ENCODE results near the gene ATXN1.
"Not testable (repeated sequence)": the region's sequence is repeated elsewhere in the genome, so short reads cannot be mapped to it uniquely, and the experiment has no call there.

ATXN1 gene

DNA sequence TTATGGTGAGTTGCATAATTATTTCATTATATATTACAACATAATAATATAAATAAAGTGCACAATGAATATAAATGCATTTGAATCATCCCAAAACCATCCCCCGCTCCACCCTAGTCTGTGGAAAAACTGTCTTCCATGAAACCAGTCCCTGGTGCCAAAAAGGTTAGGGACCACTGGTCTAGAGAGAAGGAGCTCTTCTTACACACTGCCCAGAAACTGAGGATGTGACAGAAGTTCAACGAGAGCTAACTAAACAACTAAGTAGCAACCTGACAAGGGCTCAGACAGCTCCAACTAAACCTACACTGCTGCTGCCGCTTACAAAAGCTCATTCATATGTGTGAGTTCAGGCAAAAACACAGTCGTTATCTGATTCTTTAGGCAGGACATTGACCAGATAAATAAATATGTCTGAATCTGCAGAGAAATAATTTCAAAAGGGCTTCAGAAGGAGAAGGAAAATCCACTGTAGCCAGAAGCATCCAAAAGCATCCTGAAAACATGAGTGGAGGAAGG lies 125.9 kb downstream of the ATXN1 start:
- no peak for DNase-seq

DNA sequence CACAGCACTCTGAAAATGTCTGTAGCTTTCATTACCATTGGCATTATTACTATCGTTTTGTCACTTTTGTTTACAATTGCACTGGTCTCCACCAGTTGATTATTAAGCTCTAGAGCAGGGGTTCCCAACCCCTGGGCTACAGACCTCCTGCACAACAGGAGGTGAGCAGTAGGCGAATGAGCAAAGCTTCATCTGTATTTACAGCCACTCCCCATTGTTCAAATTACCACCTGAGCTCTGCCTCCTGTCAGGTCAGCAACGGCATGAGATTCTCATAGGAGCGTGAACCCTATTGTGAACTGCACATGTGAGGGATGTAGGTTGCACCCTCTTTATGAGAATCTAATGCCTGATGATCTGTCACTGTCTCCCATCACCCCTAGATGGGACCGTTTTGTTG lies 126.4 kb downstream of the ATXN1 start:
- DNase-seq: no peak

DNA sequence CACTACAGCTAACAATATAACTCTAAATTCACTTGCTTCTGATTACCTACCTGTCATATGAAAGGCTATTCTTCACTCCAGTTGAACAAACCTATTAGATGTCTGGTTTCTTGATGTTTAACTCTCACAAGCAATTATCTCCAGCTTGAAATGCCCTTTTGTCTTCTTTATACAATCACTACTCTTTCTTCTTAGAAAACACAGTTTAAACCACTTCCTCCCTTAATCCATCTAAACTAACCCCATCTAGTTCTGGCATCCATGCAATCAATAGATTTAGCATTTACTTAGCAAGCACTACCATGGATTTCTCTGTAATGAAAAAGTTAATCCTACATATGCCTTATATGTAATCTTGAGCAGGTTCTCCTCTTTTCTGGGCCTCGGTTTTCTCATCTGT lies 127.3 kb downstream of the ATXN1 start:
- DNase-seq: no peak

DNA sequence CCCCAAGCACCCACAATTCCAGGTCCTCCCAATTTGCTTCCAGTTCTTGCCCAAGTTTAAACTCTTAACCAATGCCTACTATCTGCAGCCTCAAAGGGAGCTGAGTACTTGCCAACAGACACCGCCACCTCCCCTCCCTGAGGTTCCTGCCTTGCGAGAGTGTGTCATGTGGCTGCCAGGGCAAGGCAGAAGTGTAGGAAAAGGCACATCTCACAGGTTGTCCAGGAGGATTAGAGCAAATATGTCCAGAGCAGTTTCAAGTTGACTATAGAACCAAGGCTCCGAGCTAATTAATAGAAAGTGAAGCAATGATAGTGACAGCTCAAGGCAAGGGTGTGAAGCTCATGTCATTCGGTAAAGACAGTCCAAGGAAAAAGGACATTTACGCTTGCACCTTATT lies 127.8 kb downstream of the ATXN1 start:
- no peak for DNase-seq

DNA sequence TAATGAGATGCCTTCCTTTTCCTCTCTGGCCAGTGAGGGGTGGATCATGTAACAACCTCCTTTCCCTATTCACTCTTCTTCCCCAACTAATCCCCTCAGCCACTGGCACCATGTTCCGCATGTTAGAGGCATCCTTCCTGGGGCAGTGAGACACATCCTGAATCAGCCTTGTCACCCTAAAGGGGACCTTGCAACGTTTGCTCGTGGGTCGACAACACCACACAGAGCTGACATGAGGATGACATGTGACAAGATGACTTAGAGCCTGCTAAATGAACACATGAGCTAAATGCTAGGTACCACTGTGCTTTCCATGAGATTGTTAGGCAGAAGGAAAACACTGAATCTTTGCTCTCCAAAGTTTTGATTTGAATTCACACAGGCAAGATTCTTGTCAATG lies 129.2 kb downstream of the ATXN1 start:
- no peak for DNase-seq

DNA sequence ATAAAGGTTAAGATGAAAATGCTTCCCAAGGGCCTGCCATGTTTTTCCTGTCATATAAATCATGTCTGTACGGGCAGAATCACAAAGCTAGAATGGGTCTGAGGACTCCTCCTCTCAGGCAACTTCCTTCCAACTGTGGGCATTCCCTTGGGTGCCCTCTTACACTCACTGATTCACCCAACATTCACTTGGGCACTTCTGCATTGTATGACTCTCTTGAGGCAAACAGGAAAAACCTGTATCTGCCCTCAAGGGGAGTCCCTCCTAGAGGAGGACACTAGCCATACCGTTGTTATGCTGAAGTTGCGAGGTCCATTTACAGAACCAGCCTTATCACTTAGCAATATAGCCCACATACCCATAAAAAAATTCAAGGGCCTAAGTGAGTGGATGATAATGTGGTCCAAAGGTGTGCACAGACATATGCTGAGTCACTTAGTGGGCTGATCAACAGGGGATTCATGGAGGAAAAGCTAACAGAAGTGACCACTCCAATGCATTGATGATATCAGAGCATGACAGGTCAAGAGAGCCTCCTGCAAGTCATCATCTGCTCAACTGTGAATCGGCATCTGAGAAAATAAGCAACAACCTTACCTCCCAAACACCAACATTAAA lies 131.1 kb downstream of the ATXN1 start:
- DNase-seq: no peak

DNA sequence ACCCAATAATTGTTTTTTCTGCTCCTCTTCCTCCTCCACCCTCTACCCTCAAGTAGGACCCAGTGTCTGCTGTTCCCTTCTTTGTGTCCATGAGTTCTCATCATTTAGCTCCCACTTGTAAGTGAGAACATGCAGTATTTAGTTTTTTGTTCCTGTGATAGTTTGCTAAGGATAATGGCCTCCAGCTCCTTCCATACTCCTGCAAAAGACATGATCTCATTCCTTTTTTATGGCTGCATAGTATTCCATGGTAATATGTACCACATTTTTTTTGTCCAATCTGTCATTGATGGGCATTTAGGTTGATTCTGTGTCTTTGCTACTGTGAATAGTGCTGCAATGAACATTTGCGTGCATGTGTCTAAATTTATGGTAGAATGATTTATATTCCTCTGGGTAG lies 132.7 kb downstream of the ATXN1 start:
- DNase-seq: not testable (repeated sequence)

DNA sequence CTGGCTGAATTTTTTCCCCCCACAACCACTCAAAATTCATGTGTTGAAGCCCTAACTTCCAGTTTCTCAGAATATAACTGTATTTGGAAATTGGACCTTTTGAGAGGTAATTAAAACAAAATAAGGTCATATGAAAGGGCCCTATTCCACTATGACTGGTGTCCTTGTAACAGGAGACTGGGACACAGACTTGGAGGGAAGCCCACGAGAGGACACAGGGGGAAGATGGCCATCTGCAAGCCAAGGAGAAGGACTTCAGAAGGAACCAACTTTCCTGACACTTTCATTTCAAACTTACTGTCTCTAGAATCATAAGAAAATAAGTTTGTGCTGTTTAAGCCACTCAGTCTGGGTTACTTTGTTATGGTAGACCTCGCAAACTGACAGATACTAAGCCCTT lies 134.6 kb downstream of the ATXN1 start:
- DNase-seq: no peak

DNA sequence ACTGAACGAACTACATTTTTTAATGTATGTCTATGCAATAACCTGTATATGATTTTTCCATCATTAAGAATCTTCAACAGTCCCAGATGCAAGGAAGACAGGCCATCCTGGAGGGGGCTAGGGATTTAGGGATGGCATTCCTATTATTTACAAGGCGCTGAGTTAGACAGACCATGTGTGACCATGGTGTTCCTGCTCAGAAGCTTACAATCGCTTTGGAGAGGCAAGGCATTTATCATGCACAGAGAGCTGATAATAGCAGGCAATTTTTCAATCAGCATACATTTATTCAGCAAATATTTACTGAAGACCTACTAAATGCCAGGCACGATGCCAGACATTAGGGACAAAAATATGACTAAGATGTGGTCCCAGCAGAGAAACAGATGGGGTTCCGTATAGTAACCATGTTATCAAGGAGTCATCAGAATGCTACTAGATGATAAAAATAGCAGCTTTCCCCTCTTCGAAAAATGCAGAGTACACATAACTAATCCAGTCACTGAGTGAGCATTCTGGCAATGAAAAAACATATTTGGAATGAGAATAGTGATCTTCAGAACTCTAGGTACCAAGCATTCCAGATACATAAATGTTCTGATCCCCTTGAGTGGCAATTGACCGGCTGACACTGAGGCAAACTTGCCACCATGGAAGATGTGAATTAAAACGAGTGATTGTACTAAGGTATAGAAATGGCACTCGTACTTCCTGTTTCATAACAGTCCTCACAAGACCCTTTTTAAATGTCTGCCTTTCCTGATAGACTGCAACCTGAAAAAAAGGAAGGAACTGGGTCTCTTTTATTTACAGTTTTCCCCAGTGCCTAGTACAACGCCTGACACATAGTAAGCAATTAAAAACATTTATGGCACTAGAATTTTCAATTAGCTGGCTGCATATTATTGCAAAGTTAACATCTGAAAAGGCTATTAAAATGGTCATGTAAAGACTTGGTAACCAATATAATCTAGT lies 135.7 kb downstream of the ATXN1 start:
- no peak for DNase-seq

DNA sequence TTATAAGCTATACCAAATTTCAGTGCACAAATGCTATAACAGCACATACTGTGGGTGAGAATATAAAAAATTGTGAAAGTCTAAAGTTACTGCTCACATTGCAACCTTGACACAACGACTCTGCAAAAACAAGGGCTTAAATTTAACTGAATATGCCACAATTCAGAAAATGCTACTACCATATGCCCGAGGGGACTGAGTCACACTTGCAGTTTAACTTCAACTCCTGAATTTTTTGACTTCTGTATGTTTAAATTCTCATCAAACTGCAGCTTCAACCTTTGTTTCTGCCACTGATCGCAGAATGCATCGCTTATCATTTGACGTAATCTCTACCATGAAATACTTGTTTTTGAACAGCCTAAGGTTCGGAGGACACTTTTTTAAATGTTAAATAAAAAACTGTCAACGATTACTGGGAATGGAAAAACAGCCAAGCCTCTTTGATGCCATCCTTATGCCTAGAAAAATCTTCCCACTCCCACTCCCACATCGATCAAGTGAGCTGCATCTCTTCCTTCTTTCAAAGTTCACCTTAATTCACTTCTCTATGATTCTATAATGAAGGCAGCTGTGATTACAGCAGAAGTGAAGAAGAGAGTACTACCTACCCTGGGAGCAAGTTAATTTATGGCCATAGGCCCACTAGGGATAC lies 136.5 kb downstream of the ATXN1 start:
- DNase-seq: no peak

DNA sequence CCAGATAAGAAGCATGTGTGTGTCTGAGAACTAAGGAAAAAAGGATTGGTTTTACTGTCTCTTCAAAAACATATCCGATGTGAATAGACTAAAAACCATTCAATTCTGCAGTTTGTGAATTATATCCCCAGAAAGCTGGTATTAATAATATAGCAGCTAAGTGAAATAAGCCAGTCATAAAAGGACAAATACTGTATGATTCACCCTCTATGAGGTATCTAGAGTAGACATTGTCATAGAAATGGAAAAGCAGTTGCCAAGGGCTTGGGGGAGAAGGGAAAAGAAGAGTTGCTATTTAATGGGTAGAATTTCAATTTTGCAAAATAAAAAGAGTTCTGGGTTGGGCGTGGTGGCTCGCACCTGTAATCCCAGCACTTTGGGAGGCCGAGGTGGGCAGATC lies 137.5 kb downstream of the ATXN1 start:
- DNase-seq: no peak

DNA sequence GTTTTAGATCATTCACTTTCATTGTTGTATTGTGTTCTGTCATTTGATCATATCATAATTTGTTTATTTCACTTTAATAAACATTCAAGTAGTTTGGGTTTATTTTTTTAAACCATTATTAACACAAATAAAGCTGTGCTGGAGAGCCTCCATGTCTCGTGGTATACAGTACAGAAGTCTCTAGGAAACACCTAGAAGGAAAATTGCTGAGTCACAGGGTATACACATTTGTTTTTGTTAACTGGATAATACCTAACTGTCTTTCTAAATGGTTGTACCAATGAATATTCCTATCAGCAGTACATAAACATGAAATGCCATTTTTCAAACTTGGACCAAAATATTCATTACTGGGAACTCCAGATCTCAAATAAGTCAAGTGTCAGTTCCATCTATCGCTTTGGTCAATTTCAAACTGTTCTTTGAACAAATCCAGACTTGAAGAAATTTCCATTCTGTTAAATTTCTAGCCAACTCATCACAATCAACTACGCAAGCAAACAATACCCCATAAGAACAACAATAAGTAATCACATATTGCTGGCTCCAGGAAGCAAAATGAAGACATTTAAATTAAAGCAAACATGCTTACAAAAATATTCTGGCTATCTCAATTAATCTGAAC lies 138.1 kb downstream of the ATXN1 start:
- no peak for DNase-seq

DNA sequence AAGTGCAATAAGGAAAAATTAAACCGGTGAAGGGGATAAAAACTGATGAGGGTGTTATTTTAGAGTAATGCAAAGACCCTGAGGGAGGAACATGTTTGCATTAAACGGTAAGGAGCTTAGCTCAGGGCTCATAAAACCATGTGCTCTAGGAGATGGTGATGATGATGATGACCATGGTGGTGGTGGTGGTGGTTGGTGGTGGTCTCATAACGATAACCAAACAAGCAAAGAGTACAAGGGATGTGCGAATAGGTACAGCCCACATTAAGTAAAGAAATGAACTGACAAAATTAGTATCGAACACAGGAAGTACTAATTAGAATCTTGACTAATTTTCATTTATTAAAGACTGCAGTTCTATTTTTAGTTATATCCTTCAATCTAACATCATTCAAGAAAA lies 139.1 kb downstream of the ATXN1 start:
- DNase-seq: no peak

DNA sequence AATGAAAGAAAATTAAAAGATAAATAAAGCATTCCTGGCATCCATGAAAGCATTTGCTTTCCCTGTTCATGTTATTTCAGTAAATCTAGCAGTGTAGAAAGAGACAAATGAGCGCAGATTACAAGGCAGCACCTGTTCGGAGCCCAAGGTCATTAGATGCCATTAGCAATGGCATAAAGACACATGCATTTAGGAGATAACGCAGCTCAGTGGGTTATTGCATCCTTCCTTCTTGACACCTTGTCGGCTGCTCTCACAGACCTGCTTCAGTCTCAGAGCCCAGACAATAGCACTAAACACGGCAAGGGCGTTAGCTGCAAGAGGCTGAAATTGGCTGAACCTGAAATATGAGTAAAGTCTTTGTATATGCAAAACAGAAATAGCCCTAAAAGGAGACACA lies 140.3 kb downstream of the ATXN1 start:
- no peak for DNase-seq

DNA sequence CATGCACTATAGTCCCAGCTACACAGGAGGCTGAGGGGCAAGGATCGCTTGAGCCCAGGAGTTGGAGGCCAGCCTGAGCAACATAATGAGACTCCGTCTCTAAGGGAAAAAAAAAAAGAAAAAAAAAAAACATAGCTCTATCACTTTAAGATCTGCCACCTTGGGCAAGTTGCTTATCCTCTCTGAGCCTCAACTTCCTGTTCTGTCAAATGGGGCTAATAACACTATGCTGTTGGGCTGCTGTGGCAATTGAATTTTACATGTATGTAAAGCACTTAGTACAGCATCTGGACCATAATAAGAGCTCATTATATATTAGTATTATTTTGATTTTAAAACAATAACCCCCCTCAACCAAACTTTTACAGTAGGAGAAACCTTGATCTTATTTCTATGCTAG lies 141.5 kb downstream of the ATXN1 start:
- no peak for DNase-seq

DNA sequence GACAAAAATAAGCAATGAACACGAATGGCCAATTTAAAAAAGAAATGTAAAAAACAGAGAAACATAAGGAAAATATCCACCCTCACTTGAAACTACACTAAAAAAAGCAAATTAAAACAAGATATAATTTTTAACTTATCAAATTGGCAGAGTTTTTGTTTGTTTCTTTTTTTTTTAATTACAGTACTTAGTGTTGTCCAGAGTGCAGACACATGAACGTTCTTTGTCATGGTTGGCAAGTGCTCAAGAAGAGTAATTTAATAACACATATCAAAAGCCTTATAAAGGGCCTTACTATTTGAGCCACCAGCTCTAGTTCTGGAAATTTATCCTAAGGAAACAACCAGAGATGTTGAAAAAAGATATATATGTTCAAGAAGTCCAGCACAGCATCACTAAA lies 142.3 kb downstream of the ATXN1 start:
- DNase-seq: no peak

DNA sequence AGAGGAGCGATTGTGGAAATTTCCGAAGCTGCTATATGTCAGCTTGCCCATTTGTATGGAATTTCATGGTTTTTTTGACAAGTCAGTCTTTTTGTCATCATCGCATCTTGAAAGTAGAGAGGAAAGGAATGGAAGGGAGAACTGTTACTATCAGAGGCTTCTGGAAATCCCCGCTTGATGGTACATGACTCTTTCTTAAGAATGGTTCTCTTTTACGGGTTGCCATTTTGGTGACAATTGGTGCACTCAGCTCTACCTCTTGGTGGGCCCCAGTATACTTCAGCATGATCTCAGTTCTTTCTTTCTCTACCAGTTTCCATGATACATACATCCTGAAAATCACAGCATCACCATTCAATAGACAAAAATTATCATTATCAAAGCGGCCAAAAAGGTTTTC lies 146.0 kb downstream of the ATXN1 start:
- DNase-seq: not testable (repeated sequence)

DNA sequence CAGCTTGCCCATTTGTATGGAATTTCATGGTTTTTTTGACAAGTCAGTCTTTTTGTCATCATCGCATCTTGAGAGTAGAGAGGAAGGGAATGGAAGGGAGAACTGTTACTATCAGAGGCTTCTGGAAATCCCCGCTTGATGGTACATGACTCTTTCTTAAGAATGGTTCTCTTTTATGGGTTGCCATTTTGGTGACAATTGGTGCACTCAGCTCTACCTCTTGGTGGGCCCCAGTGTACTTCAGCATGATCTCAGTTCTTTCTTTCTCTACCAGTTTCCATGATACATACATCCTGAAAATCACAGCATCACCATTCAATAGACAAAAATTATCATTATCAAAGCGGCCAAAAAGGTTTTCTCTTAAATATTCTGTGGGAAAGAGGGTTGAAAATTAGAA lies 147.1 kb downstream of the ATXN1 start:
- not testable (repeated sequence) for DNase-seq

DNA sequence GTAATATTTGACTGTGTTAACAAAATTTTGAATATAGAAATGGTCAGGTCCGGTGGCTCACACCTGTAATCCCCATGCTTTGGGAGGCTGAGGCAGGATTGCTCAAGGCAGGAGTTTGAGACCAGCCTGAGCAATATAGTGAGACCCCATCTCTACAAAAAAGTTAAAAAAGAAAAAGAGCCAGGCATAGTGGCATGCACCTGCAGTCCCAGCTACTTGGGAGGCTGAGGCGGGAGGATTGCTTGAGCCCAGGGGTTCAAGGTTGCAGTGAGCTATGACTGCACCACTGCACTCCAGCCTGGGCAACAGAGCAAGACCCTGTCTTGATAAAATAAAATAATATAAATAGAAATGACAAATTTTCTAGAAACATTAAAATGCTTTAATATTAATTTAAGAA lies 147.8 kb downstream of the ATXN1 start:
- not testable (repeated sequence) for DNase-seq

DNA sequence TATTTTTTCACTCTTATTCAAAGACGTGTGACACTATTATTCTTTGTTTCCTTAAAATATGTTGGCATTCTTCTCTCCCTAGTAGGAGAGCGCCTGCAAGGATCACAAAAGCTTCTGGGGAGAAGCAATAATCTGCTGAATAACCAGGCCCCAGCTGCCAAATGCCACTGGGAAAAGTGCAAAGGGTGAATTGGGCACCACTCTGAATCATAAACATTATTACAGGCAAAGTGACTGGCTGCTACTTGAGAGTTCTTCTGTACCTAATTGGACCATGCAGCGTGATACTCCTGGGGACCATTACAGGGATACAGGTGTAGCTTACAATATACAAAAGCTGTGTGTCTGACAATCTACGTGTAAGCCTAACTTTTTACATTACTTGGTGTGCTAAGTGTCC lies 152.8 kb downstream of the ATXN1 start:
- DNase-seq: no peak

DNA sequence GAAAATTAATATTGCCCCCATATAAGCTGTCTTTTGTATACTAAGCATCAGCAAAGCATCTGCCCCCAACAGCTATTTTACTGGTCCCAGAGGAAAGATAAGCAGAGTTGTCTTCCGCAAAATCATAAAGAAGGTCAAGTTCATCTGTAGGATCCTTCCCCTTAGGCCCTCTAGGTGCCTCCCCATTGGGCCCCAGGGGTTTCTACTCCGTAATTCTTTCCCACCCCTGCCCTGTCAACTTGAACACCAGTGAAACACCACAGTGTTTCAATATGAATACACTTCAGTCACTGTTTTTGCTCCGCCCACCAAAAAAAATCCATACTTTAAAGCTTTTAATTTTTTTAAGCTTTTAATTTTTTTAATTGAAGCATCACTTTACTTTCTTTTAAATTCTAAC lies 159.2 kb downstream of the ATXN1 start:
- no peak for DNase-seq

DNA sequence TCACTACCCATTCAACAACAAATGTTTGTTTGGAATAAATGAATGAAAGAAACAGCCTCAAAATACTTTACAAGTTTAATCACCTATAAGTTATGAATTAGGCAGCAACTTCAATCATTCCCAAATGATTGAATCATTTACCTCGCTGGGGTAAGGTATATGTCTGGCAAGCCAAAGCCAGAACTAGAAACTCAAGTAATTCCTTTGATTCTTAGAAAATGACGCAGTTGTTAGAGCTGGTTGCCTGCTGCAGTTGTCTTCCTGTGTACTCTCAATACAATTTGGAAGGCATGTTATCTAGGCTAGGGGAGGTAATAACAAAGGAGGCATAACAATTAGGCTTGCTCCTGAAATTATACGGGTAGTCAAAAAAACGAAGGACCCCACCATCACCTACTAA lies 160.6 kb downstream of the ATXN1 start:
- no peak for DNase-seq

DNA sequence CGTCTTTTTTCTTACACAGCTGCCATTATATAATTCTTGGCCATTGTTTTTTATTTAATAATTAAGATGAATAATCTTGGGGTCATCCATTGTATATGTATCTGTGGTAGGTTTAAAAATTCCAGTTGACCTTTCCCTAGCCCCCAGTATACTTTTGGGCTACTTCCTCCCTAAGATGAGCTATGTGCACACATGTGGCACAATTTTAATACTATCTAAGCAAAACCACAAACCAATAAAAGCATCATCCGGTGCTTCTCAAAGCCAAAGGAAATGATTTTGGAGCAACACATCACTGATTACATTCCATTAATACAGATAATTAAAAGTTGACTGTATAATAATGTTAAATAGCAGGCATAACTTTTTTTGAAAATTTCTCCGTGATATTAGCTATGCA lies 161.2 kb downstream of the ATXN1 start:
- no peak for DNase-seq
